EH (cell line): Measurements from ENCODE around the gene NPC1L1.

ENCODE experiments used
- DNase-seq: peaks from one replicate; pipeline ENCODE4 v3.0.0-alpha.2; 2015; ENCODE audit warnings: low read depth

Gene NPC1L1

GRCh38 chr7:44498230-44498954, 42.7 kb downstream of the NPC1L1 start:
- no peak for DNase-seq

- no peak for DNase-seq
Observed at GRCh38 chr7:44497155-44498027, 43.7 kb downstream of the NPC1L1 start.

- no peak for DNase-seq
Observed at GRCh38 chr7:44496385-44496784, 44.7 kb downstream of the NPC1L1 start.

- DNase-seq = no peak
Observed at GRCh38 chr7:44494960-44495359, 46.2 kb downstream of the NPC1L1 start.

GRCh38 chr7:44491229-44491628, 49.9 kb downstream of the NPC1L1 start:
- no peak for DNase-seq

- peak; percentile 82 for DNase-seq
Observed at GRCh38 chr7:44490351-44491200, 50.6 kb downstream of the NPC1L1 start, which contains the start of gene NUDCD3. TSS of gene NUDCD3 (minus strand) at chr7:44490658. CDS start at chr7:44490600, 58 bp downstream.

GRCh38 chr7:44489955-44490350, 51.2 kb downstream of the NPC1L1 start:
- DNase-seq = no peak

GRCh38 chr7:44488955-44489354, 52.2 kb downstream of the NPC1L1 start:
- no peak for DNase-seq

GRCh38 chr7:44486693-44487092, 54.4 kb downstream of the NPC1L1 start:
- DNase-seq = no peak

- no peak for DNase-seq
Observed at GRCh38 chr7:44486001-44486400, 55.1 kb downstream of the NPC1L1 start.

GRCh38 chr7:44484482-44485313, 56.4 kb downstream of the NPC1L1 start:
- no peak for DNase-seq

- DNase-seq = no peak
Observed at GRCh38 chr7:44482502-44483485, 58.3 kb downstream of the NPC1L1 start.

GRCh38 chr7:44477938-44478337, 63.2 kb downstream of the NPC1L1 start:
- DNase-seq = no peak

- DNase-seq = peak; percentile 82
Observed at GRCh38 chr7:44477063-44477830, 63.9 kb downstream of the NPC1L1 start.

GRCh38 chr7:44476313-44476712, 64.8 kb downstream of the NPC1L1 start:
- DNase-seq = no peak

GRCh38 chr7:44473295-44473694, 67.8 kb downstream of the NPC1L1 start:
- DNase-seq = peak; percentile 52

- no peak for DNase-seq
Observed at GRCh38 chr7:44472843-44473242, 68.3 kb downstream of the NPC1L1 start.

GRCh38 chr7:44471850-44472249, 69.3 kb downstream of the NPC1L1 start:
- DNase-seq = peak; percentile 25

- DNase-seq = no peak
Observed at GRCh38 chr7:44471436-44471835, 69.7 kb downstream of the NPC1L1 start.
